GM12878 (cell line): ENCODE measurements around the gene ATP8A1. TPM values are rescaled to one million over a fixed set of nuclear protein-coding genes. Genes with fewer than 3 reads are reported as not detected.

Source experiments
- ATF3 ChIP-seq: IDR thresholded peaks from 2 replicates; pipeline ENCODE4 v1.6.1; 2011; ENCODE audit warnings: low read depth, mild to moderate bottlenecking, low read length, moderate library complexity, borderline replicate concordance; ENCODE audit errors: extremely low read depth
- CHD2 ChIP-seq: IDR thresholded peaks from 2 replicates; pipeline ENCODE4 v1.6.1; 2011; ENCODE audit warnings: low read depth, low read length, improper control_type of control experiment, borderline replicate concordance
- CREM ChIP-seq: IDR thresholded peaks from 2 replicates; pipeline ENCODE4 v1.6.1; 2014; ENCODE audit warnings: antibody characterized with exemption, low read depth
- DPF2 ChIP-seq: fragments of 450-650 bp; IDR thresholded peaks from 2 replicates; pipeline ENCODE4 v1.6.1; 2017; ENCODE audit warnings: mild to moderate bottlenecking
- E2F8 ChIP-seq: fragments of 450-650 bp; IDR thresholded peaks from 2 replicates; pipeline ENCODE4 v1.6.1; 2018; ENCODE audit warnings: mild to moderate bottlenecking, low read depth, moderate library complexity; ENCODE audit not compliant: partially characterized antibody
- KDM1A ChIP-seq: fragments of 200-600 bp; sonication (generic); IDR thresholded peaks from 2 replicates; pipeline ENCODE4 v1.6.1; 2016; ENCODE audit warnings: borderline replicate concordance
- MTA3 ChIP-seq: IDR thresholded peaks from 2 replicates; pipeline ENCODE4 v1.6.1; 2012; ENCODE audit warnings: low read length, inconsistent platforms, borderline replicate concordance
- PKNOX1 ChIP-seq: fragments of 450-650 bp; IDR thresholded peaks from 2 replicates; pipeline ENCODE4 v1.6.1; 2016; ENCODE audit warnings: mild to moderate bottlenecking
- POLR2AphosphoS5 ChIP-seq: IDR thresholded peaks from 2 replicates; pipeline ENCODE4 v1.6.1; 2011; ENCODE audit warnings: mild to moderate bottlenecking, low read length, inconsistent platforms
- RB1 ChIP-seq: fragments of 450-650 bp; formaldehyde crosslinking; IDR thresholded peaks from 2 replicates; pipeline ENCODE4 v1.6.1; 2017; ENCODE audit warnings: mild to moderate bottlenecking, borderline replicate concordance
- RELB ChIP-seq: fragments of 450-650 bp; IDR thresholded peaks from 2 replicates; pipeline ENCODE4 v1.6.1; 2017; ENCODE audit warnings: low read depth, mild to moderate bottlenecking, moderate library complexity
- SP1 ChIP-seq: IDR thresholded peaks from one replicate; pipeline ENCODE4 v1.6.1; 2011; ENCODE audit warnings: low read depth, low read length
- SRF ChIP-seq, 2 experiments: IDR thresholded peaks; 2 replicates each; pipeline ENCODE4 v1.6.1; 2011; ENCODE audit warnings: low read depth in 2 of 2, low read length in 2 of 2, mild to moderate bottlenecking in 1 of 2, moderate library complexity in 1 of 2
- ZNF687 ChIP-seq: fragments of 450-650 bp; IDR thresholded peaks from 2 replicates; pipeline ENCODE4 v1.6.1; 2017; ENCODE audit warnings: mild to moderate bottlenecking, moderate library complexity
- ZSCAN29 ChIP-seq: fragments of 450-650 bp; IDR thresholded peaks from 2 replicates; pipeline ENCODE4 v1.6.1; 2017; ENCODE audit warnings: mild to moderate bottlenecking, moderate library complexity
- polyA plus RNA-seq, 11 experiments: library from polyadenylated mRNA; depleted of rRNA in 4 of 11; unstranded in 6 of 11; stranded (reverse) in 5 of 11; fragments of >200 nt; fragmentation: Nextera tagmentation in 4 of 11; fragmentation: Illumina TruSeq in 1 of 11; extraction: Ambion mirVana in 4 of 11; extraction: Trizol in 1 of 11; gene quantifications; 1 replicate in 1 of 11; 2 replicates in 10 of 11; pipeline versions ENCODE4 v1.2.1 to v1.2.3, GENCODE V29; 2011 to 2016; ENCODE audit warnings: inconsistent platforms in 2 of 11, missing spikeins in 2 of 11, low read depth in 1 of 11
- total RNA-seq, 4 experiments: library from RNA; depleted of rRNA in 3 of 4; stranded (reverse); fragments of >200 nt in 3 of 4; fragmentation: Illumina TruSeq in 1 of 4; extraction: Trizol in 1 of 4; gene quantifications; 2 replicates each; pipeline versions ENCODE4 v1.2.1 to v1.2.3, GENCODE V29; 2013 to 2021
- TF ChIP-seq, protein P1 (sequence below): fragments of 150-350 bp; IDR thresholded peaks from 2 replicates; pipeline ENCODE4 v1.6.1; 2016; ENCODE audit warnings: low read depth, low read length

Gene ATP8A1
- total and polyA plus RNA-seq, 10 of the 15 experiments (the other 5 are each of a cell fraction or from before 2014, with no cell fraction given) = 9.0 to 116 (median 37.3) TPM

GRCh38 chr4:42643685-42644084 lies 13.2 kb downstream of the ATP8A1 start (continued):
- TF ChIP-seq, protein P1, sequence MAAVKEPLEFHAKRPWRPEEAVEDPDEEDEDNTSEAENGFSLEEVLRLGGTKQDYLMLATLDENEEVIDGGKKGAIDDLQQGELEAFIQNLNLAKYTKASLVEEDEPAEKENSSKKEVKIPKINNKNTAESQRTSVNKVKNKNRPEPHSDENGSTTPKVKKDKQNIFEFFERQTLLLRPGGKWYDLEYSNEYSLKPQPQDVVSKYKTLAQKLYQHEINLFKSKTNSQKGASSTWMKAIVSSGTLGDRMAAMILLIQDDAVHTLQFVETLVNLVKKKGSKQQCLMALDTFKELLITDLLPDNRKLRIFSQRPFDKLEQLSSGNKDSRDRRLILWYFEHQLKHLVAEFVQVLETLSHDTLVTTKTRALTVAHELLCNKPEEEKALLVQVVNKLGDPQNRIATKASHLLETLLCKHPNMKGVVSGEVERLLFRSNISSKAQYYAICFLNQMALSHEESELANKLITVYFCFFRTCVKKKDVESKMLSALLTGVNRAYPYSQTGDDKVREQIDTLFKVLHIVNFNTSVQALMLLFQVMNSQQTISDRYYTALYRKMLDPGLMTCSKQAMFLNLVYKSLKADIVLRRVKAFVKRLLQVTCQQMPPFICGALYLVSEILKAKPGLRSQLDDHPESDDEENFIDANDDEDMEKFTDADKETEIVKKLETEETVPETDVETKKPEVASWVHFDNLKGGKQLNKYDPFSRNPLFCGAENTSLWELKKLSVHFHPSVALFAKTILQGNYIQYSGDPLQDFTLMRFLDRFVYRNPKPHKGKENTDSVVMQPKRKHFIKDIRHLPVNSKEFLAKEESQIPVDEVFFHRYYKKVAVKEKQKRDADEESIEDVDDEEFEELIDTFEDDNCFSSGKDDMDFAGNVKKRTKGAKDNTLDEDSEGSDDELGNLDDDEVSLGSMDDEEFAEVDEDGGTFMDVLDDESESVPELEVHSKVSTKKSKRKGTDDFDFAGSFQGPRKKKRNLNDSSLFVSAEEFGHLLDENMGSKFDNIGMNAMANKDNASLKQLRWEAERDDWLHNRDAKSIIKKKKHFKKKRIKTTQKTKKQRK = no peak
- TF ChIP-seq ZSCAN29 (no peak), DPF2 (no peak), E2F8 (no peak), RB1 (no peak), RELB (peak; percentile 15; the same call in 1 of the 2 replicates), POLR2AphosphoS5 (peak; percentile 56), SP1 (peak; percentile 9), ATF3 (no peak), KDM1A (no peak), ZNF687 (peak; percentile 77), CHD2 (0 out of 2 replicates have a peak, but pooled peaks have one; percentile 28), MTA3 (no peak), PKNOX1 (peak; percentile 52; the same call in 1 of the 2 replicates), SRF (IDR thresholded peaks at IDR 0.05; ENCODE audit: low read depth in 2 of 2, low read length in 2 of 2) (no peak), CREM (peak; percentile 88)
